ENCODE measurements around the gene SERPINI1.

The SERPINI1 gene

DNA sequence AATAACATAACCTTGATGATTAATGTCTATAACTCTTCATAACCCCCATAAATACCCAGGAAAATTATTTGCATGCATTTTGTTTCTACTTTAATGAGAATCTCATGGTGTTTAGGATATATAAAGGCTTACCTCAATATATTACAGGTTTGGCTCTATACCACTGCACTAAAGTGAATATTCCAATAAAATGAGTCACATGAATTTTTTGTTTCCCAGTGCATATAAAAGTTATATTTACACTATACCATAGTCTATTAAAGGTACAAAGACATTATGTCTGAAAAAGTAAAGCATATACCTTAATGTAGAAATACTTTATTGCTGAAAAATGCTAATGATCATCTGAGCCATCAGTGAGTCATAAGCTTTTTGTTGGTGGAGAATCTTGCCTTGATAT, 74.7 kb downstream of the SERPINI1 start:
- TF ChIP-seq, protein P1, sequence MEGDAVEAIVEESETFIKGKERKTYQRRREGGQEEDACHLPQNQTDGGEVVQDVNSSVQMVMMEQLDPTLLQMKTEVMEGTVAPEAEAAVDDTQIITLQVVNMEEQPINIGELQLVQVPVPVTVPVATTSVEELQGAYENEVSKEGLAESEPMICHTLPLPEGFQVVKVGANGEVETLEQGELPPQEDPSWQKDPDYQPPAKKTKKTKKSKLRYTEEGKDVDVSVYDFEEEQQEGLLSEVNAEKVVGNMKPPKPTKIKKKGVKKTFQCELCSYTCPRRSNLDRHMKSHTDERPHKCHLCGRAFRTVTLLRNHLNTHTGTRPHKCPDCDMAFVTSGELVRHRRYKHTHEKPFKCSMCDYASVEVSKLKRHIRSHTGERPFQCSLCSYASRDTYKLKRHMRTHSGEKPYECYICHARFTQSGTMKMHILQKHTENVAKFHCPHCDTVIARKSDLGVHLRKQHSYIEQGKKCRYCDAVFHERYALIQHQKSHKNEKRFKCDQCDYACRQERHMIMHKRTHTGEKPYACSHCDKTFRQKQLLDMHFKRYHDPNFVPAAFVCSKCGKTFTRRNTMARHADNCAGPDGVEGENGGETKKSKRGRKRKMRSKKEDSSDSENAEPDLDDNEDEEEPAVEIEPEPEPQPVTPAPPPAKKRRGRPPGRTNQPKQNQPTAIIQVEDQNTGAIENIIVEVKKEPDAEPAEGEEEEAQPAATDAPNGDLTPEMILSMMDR (IDR thresholded peaks at IDR 0.05; ENCODE audit: insufficient read depth, low read depth, low read length, missing control alignments), result no peak
- DNase-seq (ENCODE audit: low read depth), result no peak
- no peak overlapping the region for H3K4me3 ChIP-seq (ENCODE audit: low read length)

DNA sequence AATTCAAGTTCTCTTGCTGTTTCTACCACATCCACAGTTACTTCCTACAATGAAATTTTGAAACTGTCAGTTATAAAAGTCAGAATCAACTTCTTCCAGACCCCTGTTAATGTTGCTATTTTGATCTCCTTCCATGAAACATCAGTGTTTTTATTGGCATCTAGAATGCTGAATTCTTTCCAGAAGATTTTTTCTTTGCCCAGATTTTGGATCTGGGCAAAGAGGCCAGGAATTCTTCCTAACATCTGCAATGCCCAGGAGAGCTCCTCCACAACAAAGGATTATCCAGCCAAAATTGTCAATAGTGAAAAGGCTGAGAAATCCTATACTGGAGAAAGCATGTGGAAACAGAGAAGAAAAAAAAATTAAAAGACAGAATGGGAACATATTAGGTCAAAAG, 75.5 kb downstream of the SERPINI1 start:
- no peak overlapping the region for H3K4me3 ChIP-seq (ENCODE audit: low read length)
- TF ChIP-seq, protein P1 (IDR thresholded peaks at IDR 0.05; ENCODE audit: insufficient read depth, low read depth, low read length, missing control alignments), result no peak
- DNase-seq (ENCODE audit: low read depth), result no peak

DNA sequence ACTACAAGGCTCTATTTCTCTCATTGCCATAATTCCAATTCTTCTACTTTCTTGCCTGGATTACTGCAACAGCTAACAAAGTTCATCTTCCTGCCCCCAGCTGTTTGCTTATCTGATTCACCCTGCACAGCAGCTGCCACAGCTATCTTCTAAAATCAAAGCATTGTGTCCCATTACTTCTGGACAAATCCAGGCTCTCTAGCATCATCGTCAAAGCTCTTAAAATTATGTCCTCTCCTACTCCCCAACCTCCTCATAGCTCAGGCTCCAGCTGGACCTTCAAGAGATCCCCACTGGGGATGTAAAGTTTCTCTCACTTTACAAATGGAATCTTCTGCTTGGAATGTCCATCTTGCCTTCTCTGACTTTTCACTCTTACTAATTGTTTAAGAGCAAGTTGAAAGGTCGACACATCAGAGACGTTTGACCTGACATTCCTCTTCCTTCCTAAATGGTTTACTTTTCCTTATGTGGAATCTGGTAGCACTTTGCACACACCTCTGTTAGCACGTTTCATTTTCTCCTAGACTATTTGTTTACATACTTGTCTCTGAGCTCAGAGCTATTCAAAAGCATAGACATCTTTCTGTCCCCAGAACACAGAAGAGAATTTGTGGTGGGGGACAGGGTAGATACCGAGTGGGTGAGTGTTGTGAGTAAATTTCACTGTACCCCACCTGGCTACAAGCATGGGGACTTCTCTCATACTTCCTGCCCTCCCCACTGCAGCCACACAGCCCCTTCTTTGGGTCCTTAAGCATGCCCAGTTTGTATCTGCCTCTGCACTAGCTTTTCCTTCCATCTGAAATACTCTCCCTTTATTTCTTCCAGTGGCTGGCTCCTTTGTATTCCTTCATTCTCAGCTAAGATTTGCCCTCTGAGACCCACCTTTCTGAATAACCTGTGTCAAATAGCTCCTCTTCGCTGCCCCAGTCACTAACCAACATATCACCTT, 77.9 kb downstream of the SERPINI1 start:
- TF ChIP-seq, protein P1 (IDR thresholded peaks at IDR 0.05; ENCODE audit: insufficient read depth, low read depth, low read length, missing control alignments), result no peak
- no peak for DNase-seq (ENCODE audit: low read depth)
- H3K4me3 ChIP-seq (ENCODE audit: low read length), result no peak overlapping the region

DNA sequence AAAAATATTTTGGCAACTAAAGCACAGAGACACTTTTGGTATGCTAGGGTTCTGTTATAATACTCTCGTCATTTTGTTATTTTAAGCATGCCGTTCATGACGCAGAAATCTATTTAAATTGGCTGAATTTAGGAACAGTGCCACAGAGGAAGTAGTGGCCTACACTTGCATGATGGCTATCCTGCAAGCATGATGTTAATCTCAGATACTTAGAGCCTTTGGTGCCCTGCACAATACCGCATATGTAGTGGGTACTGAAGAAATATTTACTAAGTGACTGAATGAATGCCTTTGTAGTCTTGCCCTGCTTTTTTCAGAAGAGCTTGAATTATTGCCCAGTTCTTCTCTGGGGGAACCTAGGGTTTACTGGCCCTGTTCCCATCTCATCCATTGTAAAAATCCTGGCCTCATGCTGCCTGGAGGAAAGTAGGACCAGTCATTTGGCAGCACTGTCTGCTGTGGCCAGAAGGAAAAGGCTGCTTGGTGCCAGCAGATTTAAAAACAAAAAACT, 79.0 kb downstream of the SERPINI1 start:
- no peak overlapping the region for H3K4me3 ChIP-seq (ENCODE audit: low read length)
- DNase-seq (ENCODE audit: low read depth), result no peak
- TF ChIP-seq, protein P1 (IDR thresholded peaks at IDR 0.05; ENCODE audit: insufficient read depth, low read depth, low read length, missing control alignments), result no peak

DNA sequence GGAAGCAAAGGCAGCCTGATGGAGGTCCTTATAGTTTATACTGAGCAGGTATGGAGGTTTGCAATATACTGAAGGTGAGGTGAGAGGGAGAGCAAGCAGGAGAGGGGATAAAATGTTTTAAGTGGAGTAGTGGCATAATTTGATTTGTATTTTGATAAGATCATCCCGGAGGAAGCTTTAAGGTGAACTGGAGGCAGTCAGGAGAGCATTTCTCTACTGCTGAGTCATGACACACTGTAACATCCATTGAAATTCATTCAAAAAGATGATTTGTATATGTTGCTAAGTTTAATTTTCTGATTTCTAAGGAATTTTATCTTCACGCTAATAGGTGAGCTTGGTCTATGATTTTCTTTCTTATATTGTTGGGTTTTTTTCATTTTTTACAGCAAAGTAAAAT, 81.4 kb downstream of the SERPINI1 start:
- TF ChIP-seq, protein P1 (IDR thresholded peaks at IDR 0.05; ENCODE audit: insufficient read depth, low read depth, low read length, missing control alignments), result no peak
- no peak overlapping the region for H3K4me3 ChIP-seq (ENCODE audit: low read length)
- no peak for DNase-seq (ENCODE audit: low read depth)

DNA sequence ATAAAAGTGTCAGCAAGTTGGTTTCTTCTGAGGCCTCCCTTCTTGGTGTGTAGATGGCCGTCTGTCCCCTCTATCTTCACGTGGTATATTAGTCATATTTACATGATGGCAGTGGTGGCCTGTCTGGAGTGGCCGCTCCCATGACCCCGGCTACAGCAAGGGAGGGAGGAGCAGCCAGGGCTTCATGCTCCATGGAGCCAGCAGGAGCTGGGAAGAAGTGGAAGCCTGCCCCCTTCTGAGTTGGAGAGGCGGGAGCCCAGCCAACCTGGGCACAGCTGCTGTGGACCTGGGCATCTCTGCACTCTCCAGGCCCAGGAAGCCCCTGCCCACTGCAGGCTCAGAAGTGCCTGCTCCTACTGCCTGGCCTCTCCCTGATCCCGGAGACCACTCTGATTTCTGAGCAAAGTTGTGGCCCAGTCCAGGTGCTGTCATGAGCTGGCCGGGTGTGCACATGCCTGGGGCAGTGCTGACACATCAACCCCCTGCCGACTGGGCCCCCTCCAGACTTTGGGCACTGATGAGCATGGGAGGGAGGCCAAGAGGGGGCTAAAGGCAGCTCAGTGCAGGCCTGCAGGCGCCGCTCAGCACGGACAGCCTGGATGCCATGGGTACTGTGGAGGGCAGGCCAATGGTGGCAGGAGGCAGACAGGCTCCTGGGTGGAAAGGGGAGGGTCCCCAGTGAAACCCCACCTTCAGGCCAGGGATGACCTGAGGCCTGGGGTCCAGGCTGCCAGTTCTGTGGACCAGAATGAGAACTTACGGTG, 84.8 kb downstream of the SERPINI1 start:
- DNase-seq (ENCODE audit: low read depth), result no peak
- H3K4me3 ChIP-seq (ENCODE audit: low read length), result no peak overlapping the region
- TF ChIP-seq, protein P1 (IDR thresholded peaks at IDR 0.05; ENCODE audit: insufficient read depth, low read depth, low read length, missing control alignments), result no peak
